Measurements from ENCODE around the gene SORBS1. TPM values are rescaled to one million over a fixed set of nuclear protein-coding genes. Genes with fewer than 3 reads are reported as not detected.

SORBS1 gene
- total RNA-seq, 2 donors from 2014 or later: 16.7 to 17.9 TPM

DNA sequence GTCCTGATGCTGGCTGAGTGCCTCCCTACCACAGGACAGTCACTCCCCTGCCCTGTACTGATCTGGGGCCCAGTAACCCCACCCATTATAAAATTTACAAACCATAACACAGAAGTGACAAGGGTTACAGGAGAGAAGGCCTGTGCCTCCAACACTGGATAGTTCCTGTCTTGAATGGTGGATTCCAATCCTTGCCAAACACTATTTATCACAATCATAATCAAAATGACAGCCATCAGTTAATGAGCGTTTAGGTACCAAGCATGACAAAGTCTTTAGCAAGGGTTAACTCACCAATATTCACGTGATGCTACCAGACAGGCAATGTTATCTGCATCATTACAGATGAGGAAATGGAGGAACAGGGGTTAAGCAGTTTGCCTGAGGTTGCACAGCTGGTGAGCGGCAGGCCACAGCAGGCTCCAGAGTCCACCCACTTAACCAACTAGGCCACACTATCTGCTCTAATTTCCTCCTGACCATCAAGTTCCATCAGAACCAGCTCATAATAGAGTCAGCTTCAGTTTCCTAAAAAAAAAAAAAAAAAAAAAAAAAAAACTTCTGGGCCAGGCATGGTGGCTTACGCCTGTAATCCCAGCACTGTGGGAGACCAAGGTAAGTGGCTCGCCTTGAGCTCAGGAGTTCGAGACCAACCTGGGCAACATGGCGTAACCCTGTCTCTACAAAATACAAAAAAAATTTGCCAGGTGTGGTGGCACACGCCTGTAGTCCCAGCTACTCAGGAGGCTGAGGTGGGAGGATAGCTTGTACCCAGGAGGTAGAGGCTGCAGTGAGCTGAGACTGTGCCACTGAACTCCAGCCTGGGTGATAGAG lies 284.6 kb downstream of the SORBS1 start:
- Histone ChIP-seq H3K27ac (ENCODE audit: low read depth, low read length) (no peak overlapping the region), H3K9ac (ENCODE audit: extremely low read depth, low read length, poor library complexity, severe bottlenecking) (no peak overlapping the region), H3K4me1 (ENCODE audit: control insufficient read depth, insufficient read depth, low read length) (peaks cover 23% of the 10 kb centered on the region), H3K9me3 (ENCODE audit: control insufficient read depth, low read length) (peaks cover 7% of the 10 kb centered on the region), H3K36me3 (ENCODE audit: control insufficient read depth, insufficient read depth, low read length) (peaks cover 69% of the 10 kb centered on the region), H3K4me3 (ENCODE audit: low read length) (no peak overlapping the region), H3K27me3 (ENCODE audit: control insufficient read depth, insufficient read depth, low read length, poor library complexity, severe bottlenecking) (no peaks in the 10 kb centered on the region)
- WGBS, 2 experiments (ENCODE audit: insufficient coverage in 1 of 2, insufficient read length in 1 of 2): 92 to 94% methylated on average over 6 to 8 of the region's 8 CpGs
- no peak overlapping the region for H3K4me3 Mint-ChIP-seq
- H3K9me3 Mint-ChIP-seq: peaks cover 4% of the 10 kb centered on the region
- DNase-seq: no peak
- TF ChIP-seq, protein P1, sequence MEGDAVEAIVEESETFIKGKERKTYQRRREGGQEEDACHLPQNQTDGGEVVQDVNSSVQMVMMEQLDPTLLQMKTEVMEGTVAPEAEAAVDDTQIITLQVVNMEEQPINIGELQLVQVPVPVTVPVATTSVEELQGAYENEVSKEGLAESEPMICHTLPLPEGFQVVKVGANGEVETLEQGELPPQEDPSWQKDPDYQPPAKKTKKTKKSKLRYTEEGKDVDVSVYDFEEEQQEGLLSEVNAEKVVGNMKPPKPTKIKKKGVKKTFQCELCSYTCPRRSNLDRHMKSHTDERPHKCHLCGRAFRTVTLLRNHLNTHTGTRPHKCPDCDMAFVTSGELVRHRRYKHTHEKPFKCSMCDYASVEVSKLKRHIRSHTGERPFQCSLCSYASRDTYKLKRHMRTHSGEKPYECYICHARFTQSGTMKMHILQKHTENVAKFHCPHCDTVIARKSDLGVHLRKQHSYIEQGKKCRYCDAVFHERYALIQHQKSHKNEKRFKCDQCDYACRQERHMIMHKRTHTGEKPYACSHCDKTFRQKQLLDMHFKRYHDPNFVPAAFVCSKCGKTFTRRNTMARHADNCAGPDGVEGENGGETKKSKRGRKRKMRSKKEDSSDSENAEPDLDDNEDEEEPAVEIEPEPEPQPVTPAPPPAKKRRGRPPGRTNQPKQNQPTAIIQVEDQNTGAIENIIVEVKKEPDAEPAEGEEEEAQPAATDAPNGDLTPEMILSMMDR (conservative IDR thresholded peaks at IDR 0.05): no peak
- peaks cover 56% of the 10 kb centered on the region for H3K4me1 Mint-ChIP-seq
- no peak overlapping the region for H3K27ac Mint-ChIP-seq
- peaks cover 16% of the 10 kb centered on the region for H3K36me3 Mint-ChIP-seq (ENCODE audit: low read depth)
- no peaks in the 10 kb centered on the region for H3K27me3 Mint-ChIP-seq (ENCODE audit: insufficient read depth)

- DNase-seq: no peak
- TF ChIP-seq, protein P1 (conservative IDR thresholded peaks at IDR 0.05): no peak
- H3K36me3 Mint-ChIP-seq (ENCODE audit: low read depth): peaks cover 17% of the 10 kb centered on the region
- H3K27ac Mint-ChIP-seq: no peak overlapping the region
- peaks cover 52% of the 10 kb centered on the region for H3K4me1 Mint-ChIP-seq
- Histone ChIP-seq H3K27ac (ENCODE audit: low read depth, low read length) (no peak overlapping the region), H3K4me3 (ENCODE audit: low read length) (no peak overlapping the region), H3K4me1 (ENCODE audit: control insufficient read depth, insufficient read depth, low read length) (peaks cover 23% of the 10 kb centered on the region), H3K9me3 (ENCODE audit: control insufficient read depth, low read length) (peaks cover 7% of the 10 kb centered on the region), H3K36me3 (ENCODE audit: control insufficient read depth, insufficient read depth, low read length) (peaks cover 68% of the 10 kb centered on the region), H3K9ac (ENCODE audit: extremely low read depth, low read length, poor library complexity, severe bottlenecking) (no peak overlapping the region), H3K27me3 (ENCODE audit: control insufficient read depth, insufficient read depth, low read length, poor library complexity, severe bottlenecking) (no peaks in the 10 kb centered on the region)
- WGBS, 2 experiments (ENCODE audit: insufficient coverage in 1 of 2, insufficient read length in 1 of 2): 100% methylated on average over 1 of the region's 1 CpG
- H3K9me3 Mint-ChIP-seq: peaks cover 4% of the 10 kb centered on the region
- no peaks in the 10 kb centered on the region for H3K27me3 Mint-ChIP-seq (ENCODE audit: insufficient read depth)
- no peak overlapping the region for H3K4me3 Mint-ChIP-seq
Observed at GRCh38 chr10:95275726-95276366, 285.3 kb downstream of the SORBS1 start.

GRCh38 chr10:95273393-95274312 lies 287.5 kb downstream of the SORBS1 start:
- DNase-seq: no peak
- peak overlapping the region; percentile 65 for H3K4me3 ChIP-seq (ENCODE audit: low read length)
- 88 to 93% methylated on average over 13 of the region's 13 CpGs for WGBS, 2 experiments (ENCODE audit: insufficient coverage in 1 of 2, insufficient read length in 1 of 2)
- H3K27me3 ChIP-seq (ENCODE audit: control insufficient read depth, insufficient read depth, low read length, poor library complexity, severe bottlenecking): no peaks in the 10 kb centered on the region
- H3K27ac ChIP-seq (ENCODE audit: low read depth, low read length): no peak overlapping the region
- Mint-ChIP-seq H3K27ac (peak overlapping the region; percentile 50), H3K36me3 (ENCODE audit: low read depth) (peaks cover 32% of the 10 kb centered on the region), H3K4me3 (peak overlapping the region; percentile 4), H3K9me3 (peaks cover 4% of the 10 kb centered on the region), H3K4me1 (peaks cover 42% of the 10 kb centered on the region), H3K27me3 (ENCODE audit: insufficient read depth) (no peaks in the 10 kb centered on the region)
- peaks cover 7% of the 10 kb centered on the region for H3K9me3 ChIP-seq (ENCODE audit: control insufficient read depth, low read length)
- TF ChIP-seq, protein P1 (conservative IDR thresholded peaks at IDR 0.05): no peak
- peak overlapping the region; percentile 11 for H3K9ac ChIP-seq (ENCODE audit: extremely low read depth, low read length, poor library complexity, severe bottlenecking)
- peaks cover 71% of the 10 kb centered on the region for H3K36me3 ChIP-seq (ENCODE audit: control insufficient read depth, insufficient read depth, low read length)
- peaks cover 14% of the 10 kb centered on the region for H3K4me1 ChIP-seq (ENCODE audit: control insufficient read depth, insufficient read depth, low read length)

All from endodermal cell (in vitro differentiated cells).